Activated naive CD8-positive, alpha-beta T cell (primary cell): ENCODE results near the gene FBXO28.

Experiments used
- H3K27ac Mint-ChIP-seq: one replicate; pipeline ENCODE4 v1.8.0; 2021; ENCODE audit warnings: mixed read lengths
- H3K27me3 Mint-ChIP-seq: one replicate; pipeline ENCODE4 v1.8.0; 2021; ENCODE audit warnings: mixed read lengths
- H3K36me3 Mint-ChIP-seq: one replicate; pipeline ENCODE4 v1.8.0; 2021; ENCODE audit warnings: mixed read lengths
- H3K4me1 Mint-ChIP-seq: one replicate; pipeline ENCODE4 v1.8.0; 2021; ENCODE audit warnings: low read depth, mixed read lengths
- H3K4me3 Mint-ChIP-seq: one replicate; pipeline ENCODE4 v1.8.0; 2021; ENCODE audit warnings: mild to moderate bottlenecking, mixed read lengths
- H3K9me3 Mint-ChIP-seq: one replicate; pipeline ENCODE4 v1.8.0; 2021; ENCODE audit warnings: low read depth, mixed read lengths

The FBXO28 gene

GRCh38 chr1:224182057-224182865 is 68.3 kb downstream of the FBXO28 start:
- Mint-ChIP-seq H3K9me3 (no peaks in the 10 kb centered on the region), H3K27ac (peak overlapping the region; percentile 94), H3K36me3 (peaks cover 2% of the 10 kb centered on the region), H3K4me3 (peak overlapping the region; percentile 92), H3K27me3 (no peaks in the 10 kb centered on the region), H3K4me1 (peaks cover 45% of the 10 kb centered on the region)

- peak within 1 kb of the TSS; percentile 92 for H3K4me3 Mint-ChIP-seq
- H3K27ac Mint-ChIP-seq = peak within 1 kb of the TSS; percentile 94
- H3K36me3 Mint-ChIP-seq = peaks cover 2% of the 10 kb centered on the region
- no peaks in the 10 kb centered on the region for H3K27me3 Mint-ChIP-seq
- H3K9me3 Mint-ChIP-seq = no peaks in the 10 kb centered on the region
- peaks cover 49% of the 10 kb centered on the region for H3K4me1 Mint-ChIP-seq
Observed at GRCh38 chr1:224182866-224183590, 69.1 kb downstream of the FBXO28 start, which contains the start of gene DEGS1. TSS of gene DEGS1 (plus strand) at chr1:224183240. CDS start at chr1:224183337, 97 bp downstream.

GRCh38 chr1:224183591-224184312 is 69.8 kb downstream of the FBXO28 start:
- no peaks in the 10 kb centered on the region for H3K27me3 Mint-ChIP-seq
- H3K27ac Mint-ChIP-seq = peak overlapping the region; percentile 84
- H3K4me3 Mint-ChIP-seq = peak overlapping the region; percentile 91
- H3K4me1 Mint-ChIP-seq = peaks cover 55% of the 10 kb centered on the region
- H3K9me3 Mint-ChIP-seq = no peaks in the 10 kb centered on the region
- peaks cover 6% of the 10 kb centered on the region for H3K36me3 Mint-ChIP-seq

- Mint-ChIP-seq H3K4me3 (peak overlapping the region; percentile 91), H3K27ac (peak overlapping the region; percentile 46), H3K36me3 (peaks cover 6% of the 10 kb centered on the region), H3K9me3 (no peaks in the 10 kb centered on the region), H3K27me3 (no peaks in the 10 kb centered on the region), H3K4me1 (peaks cover 67% of the 10 kb centered on the region)
Observed at GRCh38 chr1:224185208-224185607, 71.3 kb downstream of the FBXO28 start.

GRCh38 chr1:224188286-224188685 is 74.4 kb downstream of the FBXO28 start:
- Mint-ChIP-seq H3K4me3 (peak overlapping the region; percentile 9), H3K9me3 (no peaks in the 10 kb centered on the region), H3K27ac (peak overlapping the region; percentile 79), H3K4me1 (peaks cover 54% of the 10 kb centered on the region), H3K27me3 (no peaks in the 10 kb centered on the region), H3K36me3 (peaks cover 7% of the 10 kb centered on the region)

- H3K36me3 Mint-ChIP-seq = peaks cover 10% of the 10 kb centered on the region
- no peaks in the 10 kb centered on the region for H3K9me3 Mint-ChIP-seq
- no peaks in the 10 kb centered on the region for H3K27me3 Mint-ChIP-seq
- peak overlapping the region; percentile 41 for H3K27ac Mint-ChIP-seq
- peaks cover 47% of the 10 kb centered on the region for H3K4me1 Mint-ChIP-seq
- no peak overlapping the region for H3K4me3 Mint-ChIP-seq
Observed at GRCh38 chr1:224189561-224189960, 75.7 kb downstream of the FBXO28 start.

GRCh38 chr1:224192082-224192788 is 78.3 kb downstream of the FBXO28 start:
- Mint-ChIP-seq H3K4me3 (no peak overlapping the region), H3K36me3 (peaks cover 10% of the 10 kb centered on the region), H3K27ac (peak overlapping the region; percentile 22)

GRCh38 chr1:224193319-224193966 is 79.5 kb downstream of the FBXO28 start:
- Mint-ChIP-seq H3K36me3 (peaks cover 7% of the 10 kb centered on the region), H3K9me3 (no peaks in the 10 kb centered on the region), H3K27ac (no peak overlapping the region), H3K27me3 (no peaks in the 10 kb centered on the region), H3K4me1 (peaks cover 21% of the 10 kb centered on the region), H3K4me3 (no peak overlapping the region)

More at GRCh38 chr1:224192082-224192788, 78.3 kb downstream of the FBXO28 start:
- H3K4me1 Mint-ChIP-seq = peaks cover 28% of the 10 kb centered on the region
- no peaks in the 10 kb centered on the region for H3K9me3 Mint-ChIP-seq
- H3K27me3 Mint-ChIP-seq = no peaks in the 10 kb centered on the region

GRCh38 chr1:224196813-224197600 is 83.1 kb downstream of the FBXO28 start:
- no peaks in the 10 kb centered on the region for H3K27me3 Mint-ChIP-seq
- no peak overlapping the region for H3K4me3 Mint-ChIP-seq
- peaks cover 5% of the 10 kb centered on the region for H3K4me1 Mint-ChIP-seq
- H3K27ac Mint-ChIP-seq = peak overlapping the region; percentile 41
- H3K36me3 Mint-ChIP-seq = peaks cover 6% of the 10 kb centered on the region
- H3K9me3 Mint-ChIP-seq = no peaks in the 10 kb centered on the region

- peaks cover 2% of the 10 kb centered on the region for H3K4me1 Mint-ChIP-seq
- no peaks in the 10 kb centered on the region for H3K9me3 Mint-ChIP-seq
- H3K36me3 Mint-ChIP-seq = peaks cover 4% of the 10 kb centered on the region
- no peak overlapping the region for H3K4me3 Mint-ChIP-seq
- no peak overlapping the region for H3K27ac Mint-ChIP-seq
- H3K27me3 Mint-ChIP-seq = no peaks in the 10 kb centered on the region
Observed at GRCh38 chr1:224198572-224198971, 84.7 kb downstream of the FBXO28 start.

GRCh38 chr1:224199679-224200078 is 85.8 kb downstream of the FBXO28 start:
- no peaks in the 10 kb centered on the region for H3K27me3 Mint-ChIP-seq
- no peaks in the 10 kb centered on the region for H3K9me3 Mint-ChIP-seq
- peaks cover 2% of the 10 kb centered on the region for H3K36me3 Mint-ChIP-seq
- no peak overlapping the region for H3K4me3 Mint-ChIP-seq
- H3K4me1 Mint-ChIP-seq = peaks cover 5% of the 10 kb centered on the region
- no peak overlapping the region for H3K27ac Mint-ChIP-seq

GRCh38 chr1:224201383-224201782 is 87.5 kb downstream of the FBXO28 start:
- no peak overlapping the region for H3K4me3 Mint-ChIP-seq
- no peaks in the 10 kb centered on the region for H3K27me3 Mint-ChIP-seq
- H3K36me3 Mint-ChIP-seq = no peaks in the 10 kb centered on the region
- no peaks in the 10 kb centered on the region for H3K9me3 Mint-ChIP-seq
- H3K27ac Mint-ChIP-seq = no peak overlapping the region
- H3K4me1 Mint-ChIP-seq = peaks cover 11% of the 10 kb centered on the region

GRCh38 chr1:224201853-224202252 is 87.9 kb downstream of the FBXO28 start:
- Mint-ChIP-seq H3K27ac (no peak overlapping the region), H3K9me3 (no peaks in the 10 kb centered on the region), H3K36me3 (no peaks in the 10 kb centered on the region), H3K4me3 (no peak overlapping the region), H3K27me3 (no peaks in the 10 kb centered on the region), H3K4me1 (peaks cover 11% of the 10 kb centered on the region)
